OCI-LY3 (cell line): ENCODE measurements around the gene MTHFSD.

Experiments
- H2AFZ ChIP-seq: fragments of 200-600, 300-600 bp; shearing (Covaris generic); 2 replicates; pipeline ENCODE4 v1.6.0; 2014; ENCODE audit warnings: antibody characterized with exemption, low read depth, low read length
- H3K27ac ChIP-seq: fragments of 200-600, 300-600 bp; sonication (generic); 2 replicates; pipeline ENCODE4 v1.5.1; 2014; ENCODE audit warnings: mild to moderate bottlenecking, low read length, moderate library complexity, mixed read lengths
- H3K27me3 ChIP-seq: fragments of 200-600, 300-600 bp; sonication (generic); 2 replicates; pipeline ENCODE4 v1.6.1; 2014; ENCODE audit warnings: low read depth, low read length, mixed read lengths
- H3K36me3 ChIP-seq: fragments of 200-600, 300-600 bp; sonication (generic); replicated peaks from 2 replicates; pipeline ENCODE3; 2014; ENCODE audit warnings: low read depth, low read length, mixed read lengths
- H3K4me1 ChIP-seq: fragments of 300-600, 200-600 bp; sonication (generic); 2 replicates; pipeline ENCODE4 v1.6.1; 2014; ENCODE audit warnings: low read length, mixed read lengths
- H3K4me2 ChIP-seq: fragments of 200-600, 300-600 bp; sonication (generic); 2 replicates; pipeline ENCODE4 v1.6.1; 2014; ENCODE audit warnings: low read length, mixed read lengths
- H3K4me3 ChIP-seq: fragments of 300-600, 200-600 bp; sonication (generic); 2 replicates; pipeline ENCODE4 v1.5.1; 2014; ENCODE audit warnings: antibody characterized with exemption, mild to moderate bottlenecking, low read length, moderate library complexity
- H3K79me2 ChIP-seq: fragments of 300-600, 200-600 bp; shearing (Covaris generic); 2 replicates; pipeline ENCODE4 v1.6.1; 2014; ENCODE audit warnings: mild to moderate bottlenecking, low read length, mixed read lengths
- H3K9ac ChIP-seq: fragments of 300-600, 200-600 bp; shearing (Covaris generic); 2 replicates; pipeline ENCODE4 v1.6.0; 2014; ENCODE audit warnings: mild to moderate bottlenecking, low read length, moderate library complexity
- H3K9me3 ChIP-seq: fragments of 200-600, 300-600 bp; shearing (Covaris generic); 2 replicates; pipeline ENCODE4 v1.6.1; 2014; ENCODE audit warnings: low read length, mixed read lengths; ENCODE audit not compliant: insufficient read depth
- H4K20me1 ChIP-seq: fragments of 200-600, 300-600 bp; sonication (generic); 2 replicates; pipeline ENCODE4 v1.6.1; 2016; ENCODE audit warnings: low read length, mixed read lengths; ENCODE audit not compliant: insufficient read depth
- EZH2phosphoT487 ChIP-seq: fragments of 200-600 bp; shearing (Covaris generic); IDR thresholded peaks from 2 replicates; pipeline ENCODE4 v1.6.1; 2018; ENCODE audit warnings: antibody characterized with exemption, mixed run types, low read depth
- TF ChIP-seq, protein P1 (sequence below): fragments of 200-600, 300-600 bp; sonication (generic); IDR thresholded peaks from 2 replicates; pipeline ENCODE4 v1.5.1; 2014; ENCODE audit warnings: antibody characterized with exemption, low read length, low read depth

Gene MTHFSD

DNA sequence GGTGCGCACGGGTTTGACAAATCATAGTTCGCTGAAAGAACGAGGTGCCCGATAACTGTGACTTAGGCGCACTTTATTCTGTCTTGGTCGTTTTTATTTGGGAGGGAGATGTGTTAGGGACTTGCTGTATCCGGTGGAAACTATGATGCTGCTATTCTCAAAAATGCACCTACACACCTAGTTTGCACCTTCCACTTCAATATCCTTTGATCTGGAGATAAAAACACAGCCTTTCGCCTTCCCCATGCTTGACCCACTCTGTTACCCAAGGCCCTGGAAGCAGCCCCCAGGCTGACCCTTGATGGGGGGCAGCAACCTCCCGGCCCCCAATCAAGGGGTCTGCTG lies 59.7 kb downstream of the MTHFSD start:
- Histone ChIP-seq H3K27me3 (peaks cover 15% of the 10 kb centered on the region), H4K20me1 (no peaks in the 10 kb centered on the region)

DNA sequence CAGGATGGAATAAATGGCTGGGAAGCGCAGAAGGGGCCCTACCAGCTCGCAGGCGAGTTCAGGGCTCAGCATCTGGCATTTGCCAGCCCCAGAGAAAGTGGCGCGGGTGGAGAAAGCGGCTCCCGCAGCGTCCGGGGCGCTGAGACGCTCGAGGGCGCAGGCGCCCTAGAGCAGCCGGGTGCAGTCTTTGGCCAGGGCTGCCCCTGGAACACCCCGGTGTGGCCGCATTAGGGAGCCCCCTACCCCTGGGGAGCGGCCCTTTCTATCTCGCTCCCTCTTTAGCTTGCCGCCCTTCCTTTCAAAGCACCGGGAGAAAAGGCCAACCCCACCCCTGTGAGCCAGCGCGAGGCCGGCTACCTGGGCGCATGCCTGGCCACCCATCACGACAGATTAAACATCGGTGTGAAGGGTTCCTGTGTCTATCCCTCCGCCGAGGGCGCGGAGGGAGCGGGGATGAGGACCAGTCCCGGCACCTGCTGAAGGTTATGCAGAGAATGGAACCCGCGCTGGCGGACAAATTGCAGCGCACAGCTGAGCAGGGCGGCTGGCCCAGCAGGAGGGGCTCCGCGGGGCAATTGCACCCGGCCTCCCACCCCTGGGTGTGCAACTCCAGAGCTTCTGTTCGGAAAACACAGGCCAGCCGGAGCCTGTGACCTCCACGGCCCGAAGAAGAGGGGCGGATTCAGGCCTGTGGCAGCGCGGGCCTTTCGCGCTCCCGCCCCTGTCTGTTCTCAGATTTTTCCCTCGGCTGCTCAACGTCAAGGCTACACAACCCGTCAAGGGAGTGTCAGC lies 60.3 kb downstream of the MTHFSD start:
- H3K9ac ChIP-seq = no peak overlapping the region
- H3K27ac ChIP-seq = no peak overlapping the region
- H4K20me1 ChIP-seq = no peaks in the 10 kb centered on the region
- no peak overlapping the region for H3K4me2 ChIP-seq
- no peak for TF ChIP-seq EZH2phosphoT487
- H3K27me3 ChIP-seq = peaks cover 15% of the 10 kb centered on the region
- H2AFZ ChIP-seq = no peak overlapping the region
- H3K36me3 ChIP-seq = no peaks in the 10 kb centered on the region
- H3K4me3 ChIP-seq = no peak overlapping the region
- no peaks in the 10 kb centered on the region for H3K79me2 ChIP-seq
- H3K9me3 ChIP-seq = no peaks in the 10 kb centered on the region
- H3K4me1 ChIP-seq = no peaks in the 10 kb centered on the region

More for the DNA sequence above, 59.7 kb downstream of the MTHFSD start:
- TF ChIP-seq, protein P1, sequence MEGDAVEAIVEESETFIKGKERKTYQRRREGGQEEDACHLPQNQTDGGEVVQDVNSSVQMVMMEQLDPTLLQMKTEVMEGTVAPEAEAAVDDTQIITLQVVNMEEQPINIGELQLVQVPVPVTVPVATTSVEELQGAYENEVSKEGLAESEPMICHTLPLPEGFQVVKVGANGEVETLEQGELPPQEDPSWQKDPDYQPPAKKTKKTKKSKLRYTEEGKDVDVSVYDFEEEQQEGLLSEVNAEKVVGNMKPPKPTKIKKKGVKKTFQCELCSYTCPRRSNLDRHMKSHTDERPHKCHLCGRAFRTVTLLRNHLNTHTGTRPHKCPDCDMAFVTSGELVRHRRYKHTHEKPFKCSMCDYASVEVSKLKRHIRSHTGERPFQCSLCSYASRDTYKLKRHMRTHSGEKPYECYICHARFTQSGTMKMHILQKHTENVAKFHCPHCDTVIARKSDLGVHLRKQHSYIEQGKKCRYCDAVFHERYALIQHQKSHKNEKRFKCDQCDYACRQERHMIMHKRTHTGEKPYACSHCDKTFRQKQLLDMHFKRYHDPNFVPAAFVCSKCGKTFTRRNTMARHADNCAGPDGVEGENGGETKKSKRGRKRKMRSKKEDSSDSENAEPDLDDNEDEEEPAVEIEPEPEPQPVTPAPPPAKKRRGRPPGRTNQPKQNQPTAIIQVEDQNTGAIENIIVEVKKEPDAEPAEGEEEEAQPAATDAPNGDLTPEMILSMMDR = no peak
- TF ChIP-seq EZH2phosphoT487 = no peak
- no peaks in the 10 kb centered on the region for H3K79me2 ChIP-seq
- no peak overlapping the region for H3K4me3 ChIP-seq
- no peaks in the 10 kb centered on the region for H3K36me3 ChIP-seq
- H3K9ac ChIP-seq = no peak overlapping the region
- H3K4me1 ChIP-seq = no peaks in the 10 kb centered on the region
- no peak overlapping the region for H3K27ac ChIP-seq
- no peaks in the 10 kb centered on the region for H3K9me3 ChIP-seq
- H3K4me2 ChIP-seq = no peak overlapping the region
- no peak overlapping the region for H2AFZ ChIP-seq

- Histone ChIP-seq H3K79me2 (no peaks in the 10 kb centered on the region), H3K27me3 (peaks cover 15% of the 10 kb centered on the region), H3K4me3 (no peak overlapping the region), H2AFZ (no peak overlapping the region), H4K20me1 (no peaks in the 10 kb centered on the region), H3K9me3 (no peaks in the 10 kb centered on the region), H3K36me3 (no peaks in the 10 kb centered on the region), H3K4me1 (no peaks in the 10 kb centered on the region), H3K27ac (no peak overlapping the region), H3K9ac (no peak overlapping the region), H3K4me2 (no peak overlapping the region)
- no peak for TF ChIP-seq EZH2phosphoT487
- TF ChIP-seq, protein P1 = no peak
Observed at GRCh38 chr16:86494039-86494564, 60.9 kb downstream of the MTHFSD start.

GRCh38 chr16:86492961-86493629 lies 61.9 kb downstream of the MTHFSD start:
- TF ChIP-seq, protein P1 = no peak
- TF ChIP-seq EZH2phosphoT487 = no peak
- Histone ChIP-seq H3K36me3 (no peaks in the 10 kb centered on the region), H3K4me3 (no peak overlapping the region), H3K27me3 (peaks cover 22% of the 10 kb centered on the region), H3K9ac (no peak overlapping the region), H3K4me1 (no peaks in the 10 kb centered on the region), H3K4me2 (no peak overlapping the region), H3K9me3 (no peaks in the 10 kb centered on the region), H3K27ac (no peak overlapping the region), H2AFZ (no peak overlapping the region), H4K20me1 (no peaks in the 10 kb centered on the region), H3K79me2 (no peaks in the 10 kb centered on the region)
